T-helper 2 cell treated with Interferon-gamma antibody and Interleukin-4, amounts not matched to agents 5 μg/mL and 100 μg/mL, for 36 hours (primary cell): Measurements from ENCODE around the gene DTNBP1.

Source experiments
- DNase-seq: peaks from one replicate; pipeline ENCODE4 v3.0.0; 2021; ENCODE audit warnings: low spot score
- H3K27ac Mint-ChIP-seq: one replicate; pipeline ENCODE4 v1.8.0; 2021; ENCODE audit warnings: mild to moderate bottlenecking, mixed read lengths
- H3K27me3 Mint-ChIP-seq: one replicate; pipeline ENCODE4 v1.8.0; 2021; ENCODE audit warnings: low read depth, mixed read lengths
- H3K36me3 Mint-ChIP-seq: one replicate; pipeline ENCODE4 v1.8.0; 2021; ENCODE audit warnings: low read depth, mixed read lengths
- H3K4me1 Mint-ChIP-seq: one replicate; pipeline ENCODE4 v1.8.0; 2021; ENCODE audit warnings: low read depth, mixed read lengths
- H3K4me3 Mint-ChIP-seq: one replicate; pipeline ENCODE4 v1.8.0; 2022; ENCODE audit warnings: mild to moderate bottlenecking, moderate library complexity, mixed read lengths
- H3K9me3 Mint-ChIP-seq: one replicate; pipeline ENCODE4 v1.8.0; 2021; ENCODE audit warnings: mixed read lengths

The DTNBP1 gene

GRCh38 chr6:15506066-15506465 is 156.8 kb downstream of the DTNBP1 start:
- Mint-ChIP-seq H3K4me1 (peaks cover 3% of the 10 kb centered on the region), H3K27me3 (no peaks in the 10 kb centered on the region), H3K4me3 (no peak overlapping the region), H3K36me3 (peaks cover 47% of the 10 kb centered on the region), H3K9me3 (no peaks in the 10 kb centered on the region), H3K27ac (no peak overlapping the region)
- DNase-seq = no peak

- no peak overlapping the region for H3K27ac Mint-ChIP-seq
- peaks cover 3% of the 10 kb centered on the region for H3K4me1 Mint-ChIP-seq
- no peaks in the 10 kb centered on the region for H3K9me3 Mint-ChIP-seq
- no peak overlapping the region for H3K4me3 Mint-ChIP-seq
- no peaks in the 10 kb centered on the region for H3K27me3 Mint-ChIP-seq
- peaks cover 43% of the 10 kb centered on the region for H3K36me3 Mint-ChIP-seq
- DNase-seq = no peak
These were observed 157.3 kb downstream of the DTNBP1 start for GRCh38 chr6:15505463-15505918.

- DNase-seq = no peak
- Mint-ChIP-seq H3K9me3 (no peaks in the 10 kb centered on the region), H3K36me3 (peaks cover 38% of the 10 kb centered on the region), H3K4me1 (peaks cover 3% of the 10 kb centered on the region), H3K27ac (no peak overlapping the region), H3K4me3 (no peak overlapping the region), H3K27me3 (no peaks in the 10 kb centered on the region)
These were observed 158.1 kb downstream of the DTNBP1 start for GRCh38 chr6:15504581-15505350.

GRCh38 chr6:15504040-15504495 is 158.8 kb downstream of the DTNBP1 start:
- H3K4me3 Mint-ChIP-seq = no peak overlapping the region
- peaks cover 39% of the 10 kb centered on the region for H3K36me3 Mint-ChIP-seq
- H3K27me3 Mint-ChIP-seq = no peaks in the 10 kb centered on the region
- peaks cover 3% of the 10 kb centered on the region for H3K4me1 Mint-ChIP-seq
- no peaks in the 10 kb centered on the region for H3K9me3 Mint-ChIP-seq
- no peak overlapping the region for H3K27ac Mint-ChIP-seq
- no peak for DNase-seq

GRCh38 chr6:15503346-15503680 is 159.5 kb downstream of the DTNBP1 start:
- H3K4me1 Mint-ChIP-seq = peaks cover 5% of the 10 kb centered on the region
- H3K36me3 Mint-ChIP-seq = peaks cover 34% of the 10 kb centered on the region
- no peak overlapping the region for H3K27ac Mint-ChIP-seq
- DNase-seq = no peak
- no peaks in the 10 kb centered on the region for H3K27me3 Mint-ChIP-seq
- H3K9me3 Mint-ChIP-seq = no peaks in the 10 kb centered on the region
- H3K4me3 Mint-ChIP-seq = no peak overlapping the region

- Mint-ChIP-seq H3K9me3 (no peaks in the 10 kb centered on the region), H3K27me3 (no peaks in the 10 kb centered on the region), H3K27ac (no peak overlapping the region), H3K4me3 (no peak overlapping the region), H3K36me3 (peaks cover 31% of the 10 kb centered on the region), H3K4me1 (peaks cover 5% of the 10 kb centered on the region)
- no peak for DNase-seq
These were observed 160.1 kb downstream of the DTNBP1 start for GRCh38 chr6:15502446-15503345.

GRCh38 chr6:15501826-15502445 is 160.9 kb downstream of the DTNBP1 start:
- H3K27me3 Mint-ChIP-seq = no peaks in the 10 kb centered on the region
- H3K4me1 Mint-ChIP-seq = peaks cover 5% of the 10 kb centered on the region
- H3K36me3 Mint-ChIP-seq = peaks cover 28% of the 10 kb centered on the region
- H3K4me3 Mint-ChIP-seq = no peak overlapping the region
- no peak for DNase-seq
- no peaks in the 10 kb centered on the region for H3K9me3 Mint-ChIP-seq
- no peak overlapping the region for H3K27ac Mint-ChIP-seq

GRCh38 chr6:15500901-15501825 is 161.7 kb downstream of the DTNBP1 start:
- Mint-ChIP-seq H3K27me3 (no peaks in the 10 kb centered on the region), H3K9me3 (no peaks in the 10 kb centered on the region), H3K4me3 (no peak overlapping the region), H3K4me1 (peaks cover 5% of the 10 kb centered on the region), H3K36me3 (peaks cover 29% of the 10 kb centered on the region), H3K27ac (no peak overlapping the region)
- no peak for DNase-seq

- Mint-ChIP-seq H3K27me3 (no peaks in the 10 kb centered on the region), H3K4me1 (peaks cover 5% of the 10 kb centered on the region), H3K9me3 (no peaks in the 10 kb centered on the region), H3K36me3 (peaks cover 31% of the 10 kb centered on the region), H3K4me3 (no peak overlapping the region), H3K27ac (no peak overlapping the region)
- DNase-seq = no peak
These were observed 162.6 kb downstream of the DTNBP1 start for GRCh38 chr6:15500078-15500740.

- H3K27ac Mint-ChIP-seq = no peak overlapping the region
- peaks cover 28% of the 10 kb centered on the region for H3K36me3 Mint-ChIP-seq
These were observed 163.2 kb downstream of the DTNBP1 start for GRCh38 chr6:15499591-15499990.

GRCh38 chr6:15499125-15499524 is 163.7 kb downstream of the DTNBP1 start:
- Mint-ChIP-seq H3K4me3 (no peak overlapping the region), H3K27me3 (no peaks in the 10 kb centered on the region), H3K36me3 (peaks cover 24% of the 10 kb centered on the region), H3K4me1 (peaks cover 3% of the 10 kb centered on the region), H3K9me3 (no peaks in the 10 kb centered on the region), H3K27ac (no peak overlapping the region)
- DNase-seq = no peak

More at GRCh38 chr6:15499591-15499990, 163.2 kb downstream of the DTNBP1 start:
- DNase-seq = no peak
- Mint-ChIP-seq H3K4me3 (no peak overlapping the region), H3K4me1 (peaks cover 3% of the 10 kb centered on the region), H3K9me3 (no peaks in the 10 kb centered on the region), H3K27me3 (no peaks in the 10 kb centered on the region)

GRCh38 chr6:15498640-15499039 is 164.2 kb downstream of the DTNBP1 start:
- Mint-ChIP-seq H3K36me3 (peaks cover 24% of the 10 kb centered on the region), H3K27ac (no peak overlapping the region), H3K4me3 (no peak overlapping the region), H3K9me3 (no peaks in the 10 kb centered on the region), H3K27me3 (no peaks in the 10 kb centered on the region), H3K4me1 (peaks cover 3% of the 10 kb centered on the region)
- DNase-seq = no peak
